ENCODE data around the gene SPESP1.

SPESP1 gene

DNA sequence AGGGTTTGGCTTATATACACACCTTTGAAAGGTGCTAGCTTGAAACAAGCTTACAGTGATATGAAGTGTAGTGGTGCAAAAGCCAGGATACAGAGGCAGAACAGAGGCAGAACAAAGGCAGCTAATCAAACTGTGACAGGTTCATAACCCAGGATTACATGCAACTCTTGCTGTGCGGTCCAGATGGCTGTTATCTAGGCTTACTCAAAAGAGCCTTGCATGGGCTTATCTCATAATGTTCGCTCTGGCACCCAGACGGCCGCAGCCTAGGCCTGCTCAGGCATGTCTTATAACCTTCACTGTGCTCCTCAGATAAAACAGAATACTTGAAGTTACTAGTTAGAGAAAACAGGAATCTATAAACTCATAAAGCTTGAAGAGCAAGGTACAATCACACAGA, 61.4 kb downstream of the SPESP1 start:
- DNase-seq (ENCODE audit: low read depth in 2 of 2) = no peak

DNA sequence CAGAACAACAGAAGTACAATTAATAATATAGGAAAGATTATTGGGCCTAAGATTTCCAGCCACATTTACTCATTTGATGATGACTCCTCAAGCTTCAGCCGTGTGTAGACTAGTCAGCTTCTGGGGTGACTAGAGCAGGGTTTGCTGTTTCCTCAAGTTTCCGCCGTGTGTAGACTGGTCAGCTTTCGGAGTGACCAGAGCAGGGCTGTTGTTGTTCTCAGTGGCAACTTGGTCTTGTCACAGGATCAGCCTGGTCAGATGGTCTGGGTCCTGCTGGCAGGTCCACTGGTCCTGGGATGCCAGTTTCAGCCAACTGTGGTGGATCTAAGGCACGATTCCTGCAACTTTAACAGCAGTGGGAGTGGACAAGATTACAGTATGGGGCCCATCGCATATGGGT, 62.4 kb downstream of the SPESP1 start:
- no peak for DNase-seq (ENCODE audit: low read depth in 2 of 2)

DNA sequence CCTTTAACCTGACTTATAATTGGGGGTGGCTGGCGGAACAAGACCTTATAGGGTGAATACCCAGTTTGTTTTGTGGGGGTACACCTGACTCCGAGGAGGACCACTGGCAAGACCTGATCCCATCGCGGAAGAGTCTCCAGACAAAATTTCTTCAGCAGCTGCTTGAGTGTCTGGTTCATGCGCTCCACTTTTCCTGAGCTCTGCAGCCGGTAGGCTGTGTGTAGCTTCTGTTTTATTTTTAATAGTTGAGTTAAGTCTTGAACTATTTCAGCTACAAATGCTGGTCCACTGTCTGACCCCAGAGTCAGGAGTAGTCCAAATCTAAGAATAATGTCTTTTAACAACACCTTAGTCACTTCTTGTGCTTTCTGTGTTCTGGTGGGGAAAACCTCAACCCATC, 63.0 kb downstream of the SPESP1 start:
- DNase-seq (ENCODE audit: low read depth in 2 of 2) = no peak

DNA sequence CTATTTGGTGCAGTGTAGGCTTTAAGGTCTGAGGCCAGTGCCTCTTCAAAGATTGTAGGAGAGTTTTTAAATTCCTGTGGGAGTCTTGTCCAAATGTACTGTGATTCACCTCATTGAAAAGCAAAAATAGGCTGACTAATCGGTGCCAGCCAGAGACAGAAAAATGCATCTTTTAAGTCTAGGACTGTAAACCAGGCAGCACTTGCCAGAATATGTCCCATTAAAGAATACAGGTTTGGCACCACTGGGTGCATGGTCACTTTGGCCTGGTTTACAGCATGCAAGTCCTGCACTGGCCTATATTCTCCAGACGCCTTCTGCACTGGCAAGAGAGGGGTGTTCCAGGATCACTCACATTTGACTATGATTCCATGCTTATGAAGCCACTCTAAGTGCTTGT, 63.8 kb downstream of the SPESP1 start:
- DNase-seq (ENCODE audit: low read depth in 2 of 2) = peak in 1 of 2 experiments; percentile 1

DNA sequence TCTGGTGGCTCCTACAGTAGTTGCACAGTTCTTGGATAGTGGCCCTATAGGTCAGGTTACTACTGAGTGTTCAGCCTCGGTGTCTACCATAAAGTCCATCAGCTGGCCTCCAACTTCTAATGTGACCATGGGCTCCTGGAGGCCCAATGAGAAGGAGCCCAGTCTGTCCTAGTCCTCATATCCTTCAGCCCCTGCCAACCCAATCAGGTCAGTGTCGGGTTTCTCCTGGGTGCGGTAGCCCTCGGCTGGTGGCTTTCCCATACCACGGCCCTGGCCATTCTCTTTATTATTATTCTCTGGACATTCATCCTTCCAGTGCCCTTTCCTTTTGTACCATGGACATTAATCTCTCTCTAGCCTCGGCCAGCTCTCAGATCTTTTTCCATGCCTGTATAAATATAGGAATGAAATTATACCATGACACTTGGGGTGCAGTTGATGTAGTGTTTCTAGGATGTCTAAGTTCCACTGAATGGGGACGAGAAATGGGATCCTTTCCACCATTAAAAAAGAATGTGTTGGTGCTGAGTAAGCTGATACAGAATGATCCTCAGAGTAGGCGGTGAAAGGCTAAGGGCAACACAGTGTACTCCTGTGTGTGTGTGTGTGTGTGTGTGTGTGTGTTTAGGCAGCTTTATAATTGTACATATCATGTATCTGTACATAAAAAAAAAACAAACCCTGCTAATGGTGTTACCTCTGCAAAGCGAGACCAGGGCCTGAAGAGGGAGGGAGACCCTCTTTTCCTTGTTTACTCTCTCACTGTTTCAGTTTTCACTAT, 64.8 kb downstream of the SPESP1 start:
- no peak for DNase-seq (ENCODE audit: low read depth in 2 of 2)
